ENCODE results near the gene PRAMEF8. TPM values are rescaled to one million over a fixed set of nuclear protein-coding genes. Genes with fewer than 3 reads are reported as not detected.
"Not testable (repeated sequence)": the region's sequence is repeated elsewhere in the genome, so short reads cannot be mapped to it uniquely, and the experiment has no call there.

PRAMEF8 gene
- total RNA-seq, 1 donor from 2014 or later: not detected

- H3K4me1 ChIP-seq; H3K27ac ChIP-seq; DNase-seq (ENCODE audit: extremely low spot score in 2 of 2); H3K9me3 ChIP-seq; intact Hi-C loops (cut with DNase I); H3K27me3 ChIP-seq; H3K36me3 ChIP-seq; H3K4me3 ChIP-seq: not testable (repeated sequence)
These were observed 41.2 kb downstream of the PRAMEF8 start for GRCh38 chr1:13243536-13244263.

GRCh38 chr1:13239633-13240032 lies 45.3 kb downstream of the PRAMEF8 start:
- intact Hi-C loops (cut with DNase I): not testable (repeated sequence)

GRCh38 chr1:13237572-13237971 lies 47.4 kb downstream of the PRAMEF8 start:
- H3K9me3 ChIP-seq; H3K27ac ChIP-seq; H3K4me1 ChIP-seq; DNase-seq (ENCODE audit: extremely low spot score in 2 of 2); H3K36me3 ChIP-seq; H3K4me3 ChIP-seq; H3K27me3 ChIP-seq; intact Hi-C loops (cut with DNase I): not testable (repeated sequence)

More at GRCh38 chr1:13239633-13240032, 45.3 kb downstream of the PRAMEF8 start:
- not testable (repeated sequence) for H3K4me3 ChIP-seq; H3K27me3 ChIP-seq; H3K9me3 ChIP-seq; H3K27ac ChIP-seq; H3K36me3 ChIP-seq; H3K4me1 ChIP-seq; DNase-seq (ENCODE audit: extremely low spot score in 2 of 2)

GRCh38 chr1:13234057-13234456 lies 50.9 kb downstream of the PRAMEF8 start:
- H3K4me1 ChIP-seq; intact Hi-C loops (cut with DNase I); H3K27ac ChIP-seq; H3K27me3 ChIP-seq; DNase-seq (ENCODE audit: extremely low spot score in 2 of 2); H3K36me3 ChIP-seq; H3K4me3 ChIP-seq; H3K9me3 ChIP-seq: not testable (repeated sequence)

- H3K27me3 ChIP-seq; H3K9me3 ChIP-seq; H3K4me3 ChIP-seq; H3K27ac ChIP-seq; H3K4me1 ChIP-seq; intact Hi-C loops (cut with DNase I); H3K36me3 ChIP-seq; DNase-seq (ENCODE audit: extremely low spot score in 2 of 2): not testable (repeated sequence)
These were observed 52.9 kb downstream of the PRAMEF8 start for GRCh38 chr1:13232056-13232455.

Small RNA genes within 50 kb of the gene (small RNA-seq; reads per million reads assigned to genes)
- gene RNU6-771P: not detected

Other genes starting within 250 kb of the PRAMEF8 start
- not detected for gene PRAMEF27, start 228.6 kb downstream of the PRAMEF8 start, total RNA-seq
- not detected for gene HNRNPCL3, start 224.4 kb downstream of the PRAMEF8 start, total RNA-seq
- not detected for gene PRAMEF25, start 214.4 kb downstream of the PRAMEF8 start, total RNA-seq
- not detected for gene HNRNPCL2, start 168.3 kb downstream of the PRAMEF8 start, total RNA-seq
- not detected for gene PRAMEF26, start 129.1 kb downstream of the PRAMEF8 start, total RNA-seq
- not detected for gene HNRNPCL4, start 119.5 kb downstream of the PRAMEF8 start, total RNA-seq
- not detected for gene PRAMEF9, start 113.3 kb downstream of the PRAMEF8 start, total RNA-seq
- gene PRAMEF13, start 83.7 kb downstream of the PRAMEF8 start, total RNA-seq: not detected
- not detected for gene PRAMEF18, start 59.0 kb downstream of the PRAMEF8 start, total RNA-seq
- gene PRAMEF5, start 30.9 kb downstream of the PRAMEF8 start, total RNA-seq: not detected
- not detected for gene PRAMEF33, start 18.4 kb upstream of the PRAMEF8 start, total RNA-seq
- gene PRAMEF15, start 30.4 kb upstream of the PRAMEF8 start, total RNA-seq: not detected
- not detected for gene PRAMEF14, start 62.0 kb upstream of the PRAMEF8 start, total RNA-seq
- gene PRAMEF19, start 86.8 kb upstream of the PRAMEF8 start, total RNA-seq: not detected
- not detected for gene PRAMEF17, start 104.5 kb upstream of the PRAMEF8 start, total RNA-seq
- gene PRAMEF20, start 125.3 kb upstream of the PRAMEF8 start, total RNA-seq: not detected
- 2.5 TPM for gene LRRC38, start 228.9 kb upstream of the PRAMEF8 start, total RNA-seq

All from vagina (tissue), 2 donors.